ENCODE data around the gene CLMN. TPM values are rescaled to one million over a fixed set of nuclear protein-coding genes. Genes with fewer than 3 reads are reported as not detected.

The CLMN gene
- total RNA-seq, 1 donor from 2014 or later: 6.3 TPM

GRCh38 chr14:95263527-95264231, 56.0 kb downstream of the CLMN start:
- Mint-ChIP-seq H3K36me3 (no peaks in the 10 kb centered on the region), H3K4me3 (no peak overlapping the region), H3K9me3 (peaks cover 9% of the 10 kb centered on the region), H3K4me1 (peaks cover 34% of the 10 kb centered on the region), H3K27ac (no peak overlapping the region), H3K27me3 (ENCODE audit: insufficient read depth, low read depth) (peaks cover 4% of the 10 kb centered on the region)
- Histone ChIP-seq H3K4me3 (no peak overlapping the region), H2AFZ (replicated peaks) (no peak overlapping the region), H3K9ac (no peak overlapping the region), H4K20me1 (ENCODE audit: low read depth) (no peaks in the 10 kb centered on the region), H3K4me1 (no peaks in the 10 kb centered on the region), H3K4me2 (no peak overlapping the region), H3K27me3 (no peaks in the 10 kb centered on the region), H3F3A (ENCODE audit: low read depth) (no peaks in the 10 kb centered on the region), H3K79me2 (ENCODE audit: low read depth) (no peaks in the 10 kb centered on the region), H3K27ac (no peak overlapping the region), H3K9me3 (ENCODE audit: low read depth) (no peaks in the 10 kb centered on the region), H3K36me3 (no peaks in the 10 kb centered on the region)
- no peak for DNase-seq (ENCODE audit: low spot score)
- TF ChIP-seq CTCF (IDR thresholded peaks at IDR 0.05): no peak
- TF ChIP-seq EZH2 (IDR thresholded peaks at IDR 0.05): no peak
- no peak for TF ChIP-seq EZH2phosphoT487 (IDR thresholded peaks at IDR 0.05)

- Histone ChIP-seq H4K20me1 (ENCODE audit: low read depth) (no peaks in the 10 kb centered on the region), H3K4me1 (peaks cover 4% of the 10 kb centered on the region), H3K27ac (no peak overlapping the region), H3K9ac (no peak overlapping the region), H3K27me3 (no peaks in the 10 kb centered on the region), H3F3A (ENCODE audit: low read depth) (peaks cover 4% of the 10 kb centered on the region), H3K79me2 (ENCODE audit: low read depth) (no peaks in the 10 kb centered on the region), H3K9me3 (ENCODE audit: low read depth) (no peaks in the 10 kb centered on the region), H3K4me3 (no peak overlapping the region), H3K36me3 (no peaks in the 10 kb centered on the region), H2AFZ (replicated peaks) (no peak overlapping the region), H3K4me2 (no peak overlapping the region)
- peaks cover 34% of the 10 kb centered on the region for H3K4me1 Mint-ChIP-seq
- H3K9me3 Mint-ChIP-seq: peaks cover 9% of the 10 kb centered on the region
- H3K4me3 Mint-ChIP-seq: no peak overlapping the region
- H3K36me3 Mint-ChIP-seq: no peaks in the 10 kb centered on the region
- no peak overlapping the region for H3K27ac Mint-ChIP-seq
- DNase-seq (ENCODE audit: low spot score): no peak
- TF ChIP-seq EZH2 (IDR thresholded peaks at IDR 0.05): no peak
- TF ChIP-seq CTCF (IDR thresholded peaks at IDR 0.05): no peak
- no peak for TF ChIP-seq EZH2phosphoT487 (IDR thresholded peaks at IDR 0.05)
- H3K27me3 Mint-ChIP-seq (ENCODE audit: insufficient read depth, low read depth): no peaks in the 10 kb centered on the region
Observed at GRCh38 chr14:95262511-95262891, 57.2 kb downstream of the CLMN start.

DNA sequence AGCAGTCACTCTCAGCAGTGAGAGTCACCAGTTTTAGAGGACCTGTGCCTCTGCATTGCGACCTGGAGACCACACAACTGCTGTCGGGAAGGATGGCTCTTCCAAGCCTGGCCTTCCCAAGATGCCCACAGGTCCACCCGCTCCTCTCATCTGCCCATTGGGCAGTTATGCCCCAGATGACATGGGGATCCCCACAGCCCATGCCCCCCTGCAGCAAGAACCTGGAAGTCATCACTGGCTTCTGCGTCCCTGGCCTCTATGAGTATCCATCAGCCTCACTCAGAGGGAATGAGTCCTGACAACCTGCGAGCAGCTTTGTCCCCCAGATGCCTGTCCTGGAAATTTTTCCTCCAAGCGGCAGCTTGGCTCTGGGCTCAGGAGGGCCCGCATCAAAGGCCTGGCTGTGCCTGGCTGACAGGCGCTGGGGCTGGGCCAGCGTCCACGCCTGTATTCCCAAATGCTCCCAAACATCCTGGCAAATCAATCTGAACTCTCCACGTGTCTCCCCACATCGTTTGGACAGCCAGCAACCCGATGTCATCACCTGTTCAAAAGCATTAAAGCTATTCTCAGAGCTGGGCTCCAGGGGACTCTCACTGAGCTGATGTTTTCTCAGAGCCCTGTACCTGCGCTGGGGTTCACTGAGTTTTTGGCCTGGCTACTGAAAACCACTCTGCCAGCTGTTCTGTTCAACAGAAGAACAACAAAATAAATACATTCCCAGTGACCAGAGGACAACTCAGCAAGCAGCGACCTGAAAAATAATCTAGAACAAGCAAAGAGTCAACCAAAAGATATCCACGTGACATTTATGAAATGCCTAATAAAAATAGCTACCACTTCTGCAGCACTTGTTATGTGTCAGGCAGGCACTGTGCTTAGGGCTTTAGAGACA, 57.8 kb downstream of the CLMN start:
- Histone ChIP-seq H3F3A (ENCODE audit: low read depth) (peaks cover 11% of the 10 kb centered on the region), H3K27me3 (no peaks in the 10 kb centered on the region), H3K79me2 (ENCODE audit: low read depth) (no peaks in the 10 kb centered on the region), H3K4me1 (peaks cover 10% of the 10 kb centered on the region), H4K20me1 (ENCODE audit: low read depth) (no peaks in the 10 kb centered on the region), H3K27ac (no peak overlapping the region), H3K36me3 (no peaks in the 10 kb centered on the region), H3K9me3 (ENCODE audit: low read depth) (no peaks in the 10 kb centered on the region), H3K4me3 (no peak overlapping the region), H3K4me2 (no peak overlapping the region), H3K9ac (no peak overlapping the region), H2AFZ (replicated peaks) (no peak overlapping the region)
- TF ChIP-seq EZH2phosphoT487 (IDR thresholded peaks at IDR 0.05) (no peak), EZH2 (IDR thresholded peaks at IDR 0.05) (no peak), CTCF (IDR thresholded peaks at IDR 0.05) (no peak)
- peaks cover 3% of the 10 kb centered on the region for H3K9me3 Mint-ChIP-seq
- DNase-seq (ENCODE audit: low spot score): no peak
- H3K27ac Mint-ChIP-seq: peak overlapping the region; percentile 14
- H3K4me3 Mint-ChIP-seq: no peak overlapping the region
- peaks cover 1% of the 10 kb centered on the region for H3K27me3 Mint-ChIP-seq (ENCODE audit: insufficient read depth, low read depth)
- H3K4me1 Mint-ChIP-seq: peaks cover 38% of the 10 kb centered on the region
- no peaks in the 10 kb centered on the region for H3K36me3 Mint-ChIP-seq

Data from neural progenitor cell (in vitro differentiated cells).